ENCODE data around the gene FOXJ2.

GRCh38 chr12:8096281-8096915, 63.9 kb downstream of the FOXJ2 start:
- TF ChIP-seq CTCF (IDR thresholded peaks at IDR 0.05; ENCODE audit: low read length) (no peak), EZH2phosphoT487 (IDR thresholded peaks at IDR 0.05; ENCODE audit: low read length) (no peak)
